G401 (cell line): ENCODE measurements around the gene ONECUT3. TPM values are rescaled to one million over a fixed set of nuclear protein-coding genes. Genes with fewer than 3 reads are reported as not detected.
"Not testable (repeated sequence)": the region's sequence is repeated elsewhere in the genome, so short reads cannot be mapped to it uniquely, and the experiment has no call there.

Experiments
- DNase-seq: peaks from one replicate; pipeline ENCODE4 v3.0.0-alpha.2; 2015; ENCODE audit warnings: low spot score
- in situ Hi-C: cut with HindIII; loops from 2 replicates; pipeline ENCODE4 v1.10.0; 2016; ENCODE audit warnings: low sequenced_read_pairs, mixed read lengths
- total RNA-seq: library from RNA; depleted of rRNA; stranded (reverse); fragments of >200 nt; shearing (Covaris generic); gene quantifications from 2 replicates; pipeline ENCODE4 v1.2.3, GENCODE V29; 2014

ONECUT3 gene
- total RNA-seq, 1 experiment from 2014 or later, result not detected

GRCh38 chr19:1754018-1754635 lies 821 bp downstream of the ONECUT3 start:
- in situ Hi-C loops, result no loop called here
- DNase-seq, result no peak

DNA sequence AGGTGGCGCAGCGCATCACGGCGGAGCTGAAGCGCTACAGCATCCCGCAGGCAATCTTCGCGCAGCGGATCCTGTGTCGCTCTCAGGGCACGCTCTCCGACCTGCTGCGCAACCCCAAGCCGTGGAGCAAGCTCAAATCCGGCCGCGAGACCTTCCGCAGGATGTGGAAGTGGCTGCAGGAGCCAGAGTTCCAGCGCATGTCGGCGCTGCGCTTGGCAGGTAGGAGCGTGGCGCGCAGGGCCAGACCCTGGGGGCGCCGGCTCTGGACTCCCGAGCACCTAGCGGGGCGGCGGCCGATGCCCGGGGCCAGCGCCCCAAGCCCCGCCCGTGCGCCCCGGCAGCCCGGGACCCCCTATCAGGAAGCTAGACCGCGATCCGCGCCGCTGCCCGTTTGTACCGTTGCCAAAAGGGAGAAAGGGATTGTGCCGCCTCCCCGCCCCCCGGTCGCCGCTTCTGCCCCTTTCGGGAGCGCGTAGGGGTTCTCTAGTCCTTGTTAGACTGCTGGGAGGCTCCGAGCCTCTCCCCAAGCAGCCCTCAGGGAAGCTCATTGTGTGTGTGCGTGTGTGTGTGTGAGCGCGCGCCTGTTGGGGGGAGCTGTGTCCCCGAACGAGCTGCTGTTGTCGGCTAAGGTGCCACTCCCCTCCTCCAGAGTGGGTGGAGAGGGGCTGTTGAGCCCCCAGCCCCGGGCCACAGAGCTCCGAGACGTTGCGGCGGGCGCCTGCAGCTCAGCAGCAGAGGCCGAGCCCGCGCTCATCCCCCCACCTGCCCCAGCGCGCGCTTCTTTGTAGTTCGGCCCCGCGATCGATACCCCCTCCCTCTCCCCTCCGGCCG lies 1.5 kb downstream of the ONECUT3 start:
- DNase-seq, result no peak
- in situ Hi-C loops, result no loop called here

DNA sequence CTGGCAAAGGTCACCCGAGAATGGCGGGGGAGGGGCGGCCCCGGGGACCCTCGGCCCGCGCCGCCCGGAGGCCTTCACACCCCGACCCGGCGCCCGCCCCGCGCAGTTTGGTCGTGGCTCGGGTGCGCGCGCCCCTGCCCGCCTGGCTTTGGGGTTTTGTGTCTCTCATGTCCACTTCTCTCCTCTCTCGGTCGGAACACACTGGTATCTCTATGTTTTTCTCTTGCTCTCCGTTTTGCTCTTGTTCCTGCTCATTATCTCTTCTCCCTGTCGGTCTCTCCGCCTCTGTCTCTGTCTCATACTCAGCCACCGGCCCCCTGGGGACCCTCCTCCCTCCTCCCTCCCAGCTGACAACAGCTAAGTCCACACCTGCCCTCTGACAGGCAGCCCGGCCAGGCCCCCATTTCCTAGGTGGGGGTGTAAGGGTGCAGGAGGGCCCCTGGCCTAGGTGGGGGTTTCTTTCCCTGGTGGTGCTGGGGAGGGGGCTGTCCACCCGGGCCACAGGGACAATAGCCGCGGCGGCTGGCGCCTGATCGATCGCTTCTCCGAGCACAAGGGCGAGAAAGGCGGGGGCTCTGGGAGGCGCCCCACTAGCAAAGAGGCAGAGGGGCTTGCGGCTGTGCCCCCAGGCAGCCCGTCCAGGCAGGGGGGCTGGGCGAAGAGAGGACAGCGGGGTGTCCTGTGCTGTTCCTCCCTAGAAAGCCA lies 2.3 kb downstream of the ONECUT3 start:
- in situ Hi-C loops, result no loop called here
- no peak for DNase-seq

DNA sequence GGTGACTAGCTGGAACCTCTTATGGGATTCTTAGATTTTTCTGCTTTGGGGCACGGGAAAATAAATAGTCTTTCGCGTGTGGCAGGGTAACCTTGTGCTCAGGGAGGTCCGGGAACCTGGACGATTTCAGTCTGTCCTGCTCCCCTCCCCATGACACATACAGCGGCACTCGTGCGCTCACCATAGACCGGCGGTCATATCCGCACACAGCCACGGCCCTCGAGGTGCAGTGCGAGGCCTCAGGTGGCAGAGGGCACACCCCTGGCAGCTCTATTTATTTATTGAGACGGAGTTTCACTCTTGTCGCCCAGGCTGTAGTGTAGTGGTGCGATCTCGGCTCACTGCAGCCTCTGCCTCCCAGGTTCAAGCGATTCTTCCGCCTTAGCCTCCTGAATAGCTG lies 3.0 kb downstream of the ONECUT3 start:
- in situ Hi-C loops, result no loop called here
- no peak for DNase-seq

DNA sequence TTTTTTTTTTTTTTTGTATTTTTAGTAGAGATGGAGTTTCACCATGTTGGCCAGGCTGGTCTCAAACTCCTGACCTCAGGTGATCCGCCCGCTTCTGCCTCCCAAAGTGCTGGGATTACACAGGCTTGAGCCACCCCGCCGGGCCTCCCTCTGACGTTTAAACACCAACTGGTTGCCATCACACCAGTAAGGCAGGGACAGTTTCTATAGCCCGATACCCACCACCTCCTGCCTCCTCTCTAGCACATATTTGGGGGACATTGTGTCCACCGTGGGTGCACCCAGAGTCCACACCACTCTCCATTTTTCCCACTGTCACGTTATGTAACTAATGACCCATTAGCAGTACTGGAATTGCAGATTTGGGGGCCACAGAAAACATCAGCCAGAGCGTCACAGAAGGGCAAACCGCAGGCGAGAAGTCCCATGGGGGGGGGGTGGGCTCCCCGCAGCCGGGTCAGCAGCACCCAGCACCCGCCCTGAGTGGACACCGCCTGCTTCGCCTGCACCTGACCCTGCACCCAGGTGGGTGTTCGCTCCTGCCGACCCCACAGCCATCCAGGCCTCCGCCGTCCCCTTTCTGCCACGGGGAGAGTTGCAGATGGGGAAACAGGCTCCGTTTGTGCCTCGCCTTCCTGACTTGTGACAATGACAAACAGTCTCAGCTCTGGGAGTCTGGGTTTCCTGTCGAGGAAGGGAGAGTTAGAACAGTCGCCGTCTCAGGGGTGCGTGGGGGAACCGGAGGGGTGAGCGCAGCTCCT lies 3.6 kb downstream of the ONECUT3 start:
- no peak for DNase-seq
- in situ Hi-C loops, result no loop called here

- in situ Hi-C loops, result no loop called here
- DNase-seq, result no peak
These were observed 4.3 kb downstream of the ONECUT3 start for GRCh38 chr19:1757468-1758230.

DNA sequence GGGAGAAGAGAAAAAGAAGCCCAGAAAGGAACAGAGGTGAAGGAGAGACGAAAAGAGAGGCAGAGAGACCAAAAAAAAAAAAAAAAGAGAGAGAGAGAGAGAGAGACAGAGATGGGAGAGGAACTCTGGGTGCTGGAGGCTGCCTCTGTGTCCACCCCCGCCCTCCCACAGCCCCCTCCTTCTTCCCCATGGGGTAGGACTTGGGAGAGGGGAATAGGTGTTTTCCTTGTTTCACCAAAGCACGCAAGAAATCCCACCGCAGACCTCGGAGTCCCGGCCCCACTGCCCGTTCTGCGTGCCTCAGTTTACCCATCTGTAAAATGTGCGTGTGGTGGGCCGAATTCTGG lies 4.9 kb downstream of the ONECUT3 start:
- in situ Hi-C loops, result no loop called here

DNA sequence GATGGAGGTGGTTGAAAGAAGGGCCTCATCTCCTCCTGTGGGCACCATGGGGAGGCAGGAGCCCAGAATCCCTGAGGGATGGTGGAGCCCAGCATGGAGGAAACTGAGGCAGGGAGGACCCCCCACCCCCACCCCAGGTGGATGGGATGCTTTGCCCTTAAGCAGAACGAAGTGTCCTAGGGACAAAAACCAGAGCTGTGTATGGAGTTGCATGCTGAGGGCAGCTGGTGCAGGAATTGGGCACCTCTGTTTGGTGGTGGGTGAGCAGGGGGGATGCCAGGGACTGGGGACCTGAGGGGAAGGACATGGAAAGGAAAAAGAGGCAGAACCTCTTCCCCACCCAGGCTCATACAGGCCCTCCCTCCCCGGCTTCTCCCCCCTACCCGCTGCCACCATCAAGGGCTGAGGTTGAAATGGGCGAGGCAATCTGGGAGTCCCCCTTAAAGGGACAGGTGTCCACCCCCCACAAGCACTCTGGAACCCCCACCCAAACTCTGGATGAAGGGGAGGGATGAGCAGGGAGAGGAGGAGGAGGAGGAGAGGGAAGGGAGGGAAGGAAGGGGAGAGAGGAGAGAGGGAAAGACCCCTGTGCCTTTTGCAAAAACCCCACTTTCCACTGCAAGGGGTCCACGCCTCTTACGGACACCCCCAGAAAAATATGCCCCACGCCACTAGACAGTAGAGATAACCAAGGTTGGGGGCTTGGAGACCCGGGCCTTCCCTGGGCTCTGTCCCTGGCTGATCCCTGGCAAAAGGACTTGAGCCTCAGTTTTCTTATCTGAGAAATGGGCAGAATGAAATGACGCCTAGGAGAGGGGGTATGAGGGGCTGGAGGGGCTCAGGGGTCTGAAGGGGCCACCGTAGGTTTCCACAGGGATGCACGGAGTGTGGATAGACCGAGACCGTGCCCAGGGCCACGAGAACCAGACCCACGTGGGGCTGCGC lies 5.9 kb downstream of the ONECUT3 start:
- in situ Hi-C loops, result no loop called here
- no peak for DNase-seq

More for the DNA sequence above, 4.9 kb downstream of the ONECUT3 start:
- no peak for DNase-seq

- DNase-seq, result no peak
- in situ Hi-C loops, result no loop called here
These were observed 6.7 kb downstream of the ONECUT3 start for GRCh38 chr19:1760020-1760419.

GRCh38 chr19:1760786-1761527 lies 7.7 kb downstream of the ONECUT3 start:
- DNase-seq, in situ Hi-C loops: not testable (repeated sequence)

GRCh38 chr19:1761528-1762242 lies 8.4 kb downstream of the ONECUT3 start:
- no peak for DNase-seq
- in situ Hi-C loops, result no loop called here

- in situ Hi-C loops, result no loop called here
- no peak for DNase-seq
These were observed 9.2 kb downstream of the ONECUT3 start for GRCh38 chr19:1762243-1763117.

DNA sequence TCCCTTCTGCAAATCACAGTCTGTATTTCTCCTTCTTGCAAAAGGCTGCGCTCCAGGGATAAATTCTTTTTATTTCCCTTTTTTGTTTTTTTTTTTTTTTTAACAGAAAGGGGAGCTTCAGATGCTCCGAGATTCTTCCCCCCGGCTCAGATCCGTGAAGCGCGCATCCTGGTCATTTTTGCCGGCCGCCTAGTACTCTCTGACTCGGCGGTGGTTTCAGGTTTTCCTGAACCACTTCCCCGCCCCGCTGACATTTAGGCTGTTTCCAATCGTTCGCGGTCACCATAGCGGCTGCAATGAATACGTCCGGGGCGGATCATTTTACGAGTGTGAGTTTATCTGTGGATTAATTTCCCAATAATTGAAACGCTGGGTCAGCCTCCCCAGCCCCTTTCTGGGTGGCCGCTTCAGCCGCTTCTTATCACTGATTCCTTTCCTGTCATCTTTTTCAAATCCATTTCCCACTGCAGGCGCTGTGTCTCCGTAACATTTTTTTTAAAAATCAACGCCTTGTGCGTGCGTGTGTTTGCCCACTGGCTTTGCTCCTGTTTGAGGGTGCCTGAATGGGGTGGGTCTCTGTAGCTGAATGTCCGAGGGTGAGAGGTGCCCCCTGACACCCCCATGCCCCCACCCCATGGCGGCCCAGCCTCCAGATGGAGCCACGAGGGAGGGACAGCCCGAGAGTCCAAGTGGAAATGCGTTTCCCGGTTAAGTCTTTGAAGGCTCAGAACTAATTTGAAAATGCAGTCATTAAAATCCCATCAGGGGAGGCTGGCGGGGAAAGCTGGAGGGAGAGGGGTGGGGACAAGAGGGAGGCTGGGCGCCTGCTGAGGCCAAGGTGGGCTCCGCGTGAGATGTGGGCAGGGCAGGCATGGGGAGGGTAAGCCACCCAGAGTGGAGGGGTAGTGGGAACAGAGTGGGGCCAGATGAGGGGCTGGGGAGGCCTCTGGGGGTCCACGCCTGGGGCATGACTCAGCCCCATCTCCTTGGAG lies 10.6 kb downstream of the ONECUT3 start:
- in situ Hi-C loops, result no loop called here
- no peak for DNase-seq

DNA sequence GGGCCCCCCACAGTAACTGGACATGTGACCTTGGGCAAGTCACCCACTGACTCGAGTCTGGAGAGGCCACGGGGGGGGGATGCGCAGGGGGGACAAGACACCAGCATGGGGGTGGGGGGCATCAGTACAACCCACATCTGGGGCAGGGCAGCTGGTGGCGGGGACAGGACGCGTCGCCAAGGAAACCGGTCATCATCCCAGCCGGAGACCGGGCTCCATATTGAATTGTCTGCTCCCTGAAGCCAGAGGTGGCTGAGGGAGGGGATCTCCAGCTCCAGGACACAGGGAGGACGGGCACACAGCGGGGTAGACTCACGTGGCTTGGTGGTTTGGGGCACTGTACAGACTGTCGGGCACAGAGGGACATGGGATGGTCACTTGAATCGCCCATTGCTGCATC lies 11.4 kb downstream of the ONECUT3 start:
- in situ Hi-C loops, result no loop called here
- no peak for DNase-seq
